Activated CD8-positive, alpha-beta memory T cell treated with anti-CD3 and anti-CD28 coated beads, Interleukin-2, amount 10 ng/mL, durations not matched to agents 7 days and 5 days (primary cell): Measurements from ENCODE around the gene KLHL4. TPM values are rescaled to one million over a fixed set of nuclear protein-coding genes. Genes with fewer than 3 reads are reported as not detected.
"Not testable (repeated sequence)": the region's sequence is repeated elsewhere in the genome, so short reads cannot be mapped to it uniquely, and the experiment has no call there.

ENCODE experiments used
- ATAC-seq: fragments of 150-1000 bp; cut with Tn5 transposase; one replicate; pipeline ENCODE4 v1.10.0; 2021; ENCODE audit warnings: moderate library complexity
- CTCF ChIA-PET: fragments of 350-600 bp; sonication (Branson Sonifier 250); formaldehyde crosslinking; loops from one replicate; lab custom pipeline; 2021; ENCODE audit warnings: antibody characterized with exemption; lab: Charles Lee
- DNase-seq: peaks from one replicate; pipeline ENCODE4 v3.0.0-alpha.2; 2020
- H3K27ac Mint-ChIP-seq: one replicate; pipeline ENCODE4 v1.8.0; 2021; ENCODE audit warnings: mild to moderate bottlenecking, mixed read lengths
- H3K27me3 Mint-ChIP-seq: one replicate; pipeline ENCODE4 v1.8.0; 2021; ENCODE audit warnings: mixed read lengths
- H3K36me3 Mint-ChIP-seq: one replicate; pipeline ENCODE4 v1.8.0; 2021; ENCODE audit warnings: mild to moderate bottlenecking, mixed read lengths
- H3K4me1 Mint-ChIP-seq: one replicate; pipeline ENCODE4 v1.8.0; 2021; ENCODE audit warnings: mixed read lengths
- H3K4me3 Mint-ChIP-seq: one replicate; pipeline ENCODE4 v1.8.0; 2021; ENCODE audit warnings: mild to moderate bottlenecking, moderate library complexity, mixed read lengths
- H3K9me3 Mint-ChIP-seq: one replicate; pipeline ENCODE4 v1.8.0; 2022; ENCODE audit warnings: low read depth, mixed read lengths
- total RNA-seq, 2 experiments: library from RNA; stranded (reverse); gene quantifications; one replicate each; pipeline ENCODE4 v1.2.3, GENCODE V29; 2021

Gene KLHL4
- total RNA-seq, 2 experiments from 2014 or later, result 0.23 to 0.28 TPM

DNA sequence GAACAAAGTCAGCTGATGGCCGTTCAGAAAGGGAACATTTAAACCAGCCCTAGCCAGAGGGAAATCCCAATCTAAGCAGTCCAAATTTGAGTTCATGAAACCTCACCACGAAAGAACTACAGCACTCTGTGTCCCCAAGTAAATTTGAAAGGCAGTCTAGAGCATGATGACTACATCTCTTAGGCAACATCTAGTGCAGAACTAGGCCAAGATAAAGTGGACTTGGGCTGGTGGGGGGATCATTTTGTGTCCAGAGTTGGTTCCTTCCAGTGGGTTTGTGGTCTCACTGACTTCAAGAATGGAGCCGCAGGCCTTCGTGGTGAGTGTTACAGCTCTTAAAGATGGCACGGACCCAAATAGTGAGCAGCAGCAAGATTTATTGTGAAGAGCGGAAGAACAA is 64.9 kb downstream of the KLHL4 start:
- Mint-ChIP-seq H3K9me3 (no peaks in the 10 kb centered on the region), H3K4me1 (no peaks in the 10 kb centered on the region)
- CTCF ChIA-PET, result no interaction called here

GRCh38 chrX:87583679-87584078 is 66.1 kb downstream of the KLHL4 start:
- DNase-seq (no peak), ATAC-seq (no peak)
- no peak overlapping the region for H3K27ac Mint-ChIP-seq
- no peaks in the 10 kb centered on the region for H3K27me3 Mint-ChIP-seq
- no peaks in the 10 kb centered on the region for H3K4me1 Mint-ChIP-seq
- no peaks in the 10 kb centered on the region for H3K36me3 Mint-ChIP-seq
- CTCF ChIA-PET, result no interaction called here
- H3K9me3 Mint-ChIP-seq, result no peaks in the 10 kb centered on the region
- H3K4me3 Mint-ChIP-seq, result no peak overlapping the region

More for the DNA sequence above, 64.9 kb downstream of the KLHL4 start:
- Mint-ChIP-seq H3K27ac (no peak overlapping the region), H3K27me3 (no peaks in the 10 kb centered on the region), H3K4me3 (no peak overlapping the region), H3K36me3 (no peaks in the 10 kb centered on the region)
- ATAC-seq, result no peak
- no peak for DNase-seq

DNA sequence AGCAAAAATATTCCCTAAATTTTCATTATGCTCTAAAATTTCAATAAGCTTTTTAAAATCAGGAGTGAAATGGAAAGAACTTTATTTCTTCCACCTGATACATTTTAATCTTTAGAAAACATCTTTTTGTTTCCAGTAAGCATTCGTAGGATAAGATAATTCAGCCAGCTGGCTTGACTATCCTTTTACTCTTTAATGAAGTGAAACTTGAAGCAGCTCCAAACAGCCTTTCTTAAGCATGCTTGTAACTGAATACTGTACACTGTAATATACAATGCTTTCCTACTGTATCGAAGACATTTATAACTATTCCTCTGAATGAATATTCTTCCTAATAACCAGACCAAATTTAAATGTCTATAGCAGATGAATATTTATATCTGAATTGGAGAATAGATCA is 98.8 kb downstream of the KLHL4 start:
- no peaks in the 10 kb centered on the region for H3K36me3 Mint-ChIP-seq

DNA sequence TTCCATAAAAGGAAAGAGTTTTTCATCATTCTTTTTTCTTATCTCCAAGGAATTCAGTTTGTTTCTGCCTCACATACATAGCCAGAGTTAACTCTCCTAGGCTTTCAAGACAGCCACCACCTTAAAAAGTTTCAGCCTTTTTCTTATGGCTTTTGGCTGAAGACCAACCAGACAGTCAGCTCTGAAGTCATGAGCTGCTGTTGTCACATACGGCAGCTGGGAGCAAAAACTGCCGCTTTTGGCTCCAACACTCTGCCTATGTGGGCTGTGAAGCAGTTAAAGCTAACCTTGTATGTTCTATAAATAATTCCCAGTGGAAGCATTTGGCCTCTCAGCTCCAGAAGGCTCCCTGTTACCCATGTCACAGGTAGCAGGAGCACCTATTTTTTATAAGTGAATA is 104.1 kb downstream of the KLHL4 start:
- Mint-ChIP-seq H3K36me3 (no peaks in the 10 kb centered on the region), H3K27me3 (no peaks in the 10 kb centered on the region), H3K27ac (no peak overlapping the region), H3K4me1 (no peaks in the 10 kb centered on the region), H3K9me3 (no peaks in the 10 kb centered on the region), H3K4me3 (no peak overlapping the region)
- CTCF ChIA-PET, result no interaction called here
- ATAC-seq (no peak), DNase-seq (no peak)

More for the DNA sequence above, 98.8 kb downstream of the KLHL4 start:
- Mint-ChIP-seq H3K4me1 (no peaks in the 10 kb centered on the region), H3K9me3 (no peaks in the 10 kb centered on the region), H3K27ac (no peak overlapping the region), H3K27me3 (no peaks in the 10 kb centered on the region), H3K4me3 (no peak overlapping the region)
- DNase-seq (no peak), ATAC-seq (no peak)
- CTCF ChIA-PET, result no interaction called here

- Mint-ChIP-seq H3K36me3 (no peaks in the 10 kb centered on the region), H3K4me1 (no peaks in the 10 kb centered on the region), H3K27me3 (no peaks in the 10 kb centered on the region), H3K4me3 (no peak overlapping the region), H3K27ac (no peak overlapping the region), H3K9me3 (no peaks in the 10 kb centered on the region)
- ATAC-seq (no peak), DNase-seq (no peak)
- CTCF ChIA-PET, result no interaction called here
These were observed 109.4 kb downstream of the KLHL4 start for GRCh38 chrX:87626996-87627395.

- ATAC-seq (no peak), DNase-seq (no peak)
- H3K9me3 Mint-ChIP-seq, result no peaks in the 10 kb centered on the region
- H3K27ac Mint-ChIP-seq, result no peak overlapping the region
- CTCF ChIA-PET, result no interaction called here
- no peaks in the 10 kb centered on the region for H3K4me1 Mint-ChIP-seq
- no peaks in the 10 kb centered on the region for H3K27me3 Mint-ChIP-seq
- H3K4me3 Mint-ChIP-seq, result no peak overlapping the region
- no peaks in the 10 kb centered on the region for H3K36me3 Mint-ChIP-seq
These were observed 116.8 kb downstream of the KLHL4 start for GRCh38 chrX:87634361-87634760.

- Mint-ChIP-seq H3K4me3 (no peak overlapping the region), H3K36me3 (no peaks in the 10 kb centered on the region), H3K27ac (no peak overlapping the region), H3K4me1 (no peaks in the 10 kb centered on the region), H3K9me3 (no peaks in the 10 kb centered on the region), H3K27me3 (no peaks in the 10 kb centered on the region)
- no peak for DNase-seq
- CTCF ChIA-PET, result no interaction called here
- ATAC-seq, result no peak
These were observed 118.9 kb downstream of the KLHL4 start for GRCh38 chrX:87636533-87636932.

- H3K4me3 Mint-ChIP-seq, H3K36me3 Mint-ChIP-seq, H3K27me3 Mint-ChIP-seq, H3K9me3 Mint-ChIP-seq, CTCF ChIA-PET, ATAC-seq, H3K27ac Mint-ChIP-seq, H3K4me1 Mint-ChIP-seq, DNase-seq: not testable (repeated sequence)
These were observed 123.8 kb downstream of the KLHL4 start for GRCh38 chrX:87641439-87641838.

DNA sequence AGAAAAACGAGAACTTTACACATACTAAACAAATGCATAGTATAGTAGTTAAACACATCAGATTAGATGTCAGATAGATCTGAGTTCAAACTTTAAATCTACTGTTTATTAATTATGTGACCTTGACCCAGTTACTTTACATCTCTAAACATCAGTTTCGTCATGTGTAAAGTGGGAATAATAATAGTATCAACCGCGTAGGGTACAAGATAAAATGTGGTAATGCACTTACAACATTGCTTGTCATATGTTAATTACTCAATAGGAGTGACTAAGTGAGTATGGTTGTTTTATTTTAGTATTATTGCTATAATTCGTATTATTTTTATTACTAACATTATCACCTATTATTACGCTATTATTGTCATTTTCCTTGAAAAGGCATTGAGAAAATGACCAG is 144.2 kb downstream of the KLHL4 start:
- CTCF ChIA-PET, result no interaction called here
- H3K4me1 Mint-ChIP-seq, result no peaks in the 10 kb centered on the region
- H3K27ac Mint-ChIP-seq, result no peak overlapping the region
- no peak for ATAC-seq
- H3K4me3 Mint-ChIP-seq, result no peak overlapping the region
- no peaks in the 10 kb centered on the region for H3K36me3 Mint-ChIP-seq
- no peaks in the 10 kb centered on the region for H3K9me3 Mint-ChIP-seq
- no peak for DNase-seq
- H3K27me3 Mint-ChIP-seq, result no peaks in the 10 kb centered on the region

- H3K36me3 Mint-ChIP-seq, result no peaks in the 10 kb centered on the region
- H3K27me3 Mint-ChIP-seq, result no peaks in the 10 kb centered on the region
- H3K4me3 Mint-ChIP-seq, result no peak overlapping the region
- ATAC-seq (no peak), DNase-seq (no peak)
- H3K27ac Mint-ChIP-seq, result no peak overlapping the region
- H3K9me3 Mint-ChIP-seq, result no peaks in the 10 kb centered on the region
- CTCF ChIA-PET, result no interaction called here
- H3K4me1 Mint-ChIP-seq, result no peaks in the 10 kb centered on the region
These were observed 145.8 kb downstream of the KLHL4 start for GRCh38 chrX:87663421-87663820.

- Mint-ChIP-seq H3K9me3 (no peaks in the 10 kb centered on the region), H3K4me3 (no peak overlapping the region), H3K27me3 (no peaks in the 10 kb centered on the region), H3K4me1 (no peaks in the 10 kb centered on the region), H3K36me3 (no peaks in the 10 kb centered on the region), H3K27ac (no peak overlapping the region)
- DNase-seq (no peak), ATAC-seq (no peak)
- CTCF ChIA-PET, result no interaction called here
These were observed 146.8 kb downstream of the KLHL4 start for GRCh38 chrX:87664381-87664780.

- no peaks in the 10 kb centered on the region for H3K36me3 Mint-ChIP-seq
- H3K4me1 Mint-ChIP-seq, result no peaks in the 10 kb centered on the region
- no peak overlapping the region for H3K27ac Mint-ChIP-seq
- DNase-seq (no peak), ATAC-seq (no peak)
- H3K27me3 Mint-ChIP-seq, result no peaks in the 10 kb centered on the region
- CTCF ChIA-PET, result no interaction called here
- H3K9me3 Mint-ChIP-seq, result no peaks in the 10 kb centered on the region
- no peak overlapping the region for H3K4me3 Mint-ChIP-seq
These were observed 162.2 kb downstream of the KLHL4 start for GRCh38 chrX:87679849-87680248.

DNA sequence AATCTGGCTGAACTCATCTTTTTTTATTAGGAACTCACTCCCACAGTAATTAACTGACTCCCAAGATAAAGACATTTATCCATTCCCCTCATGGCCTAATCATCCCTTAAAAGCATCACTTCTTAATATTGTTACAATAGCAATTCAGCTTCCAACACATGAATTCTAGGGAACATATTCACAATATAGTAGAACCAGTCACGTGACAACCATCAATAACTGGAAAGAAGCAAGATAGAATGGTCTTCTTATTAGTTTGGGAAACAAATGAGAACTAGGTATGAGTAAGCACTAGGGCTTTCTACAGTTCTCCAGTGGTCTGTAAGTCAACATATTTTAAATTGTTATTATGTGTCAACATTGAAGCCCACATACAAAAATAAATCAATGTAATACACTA is 170.1 kb downstream of the KLHL4 start:
- H3K27ac Mint-ChIP-seq, result no peak overlapping the region
- H3K9me3 Mint-ChIP-seq, result no peaks in the 10 kb centered on the region
- no peak for ATAC-seq
- no peak overlapping the region for H3K4me3 Mint-ChIP-seq
- no peaks in the 10 kb centered on the region for H3K27me3 Mint-ChIP-seq
- DNase-seq, result no peak
- CTCF ChIA-PET, result no interaction called here
- H3K36me3 Mint-ChIP-seq, result no peaks in the 10 kb centered on the region
- H3K4me1 Mint-ChIP-seq, result no peaks in the 10 kb centered on the region

- H3K27me3 Mint-ChIP-seq, H3K27ac Mint-ChIP-seq, ATAC-seq, CTCF ChIA-PET, H3K36me3 Mint-ChIP-seq, DNase-seq, H3K9me3 Mint-ChIP-seq, H3K4me1 Mint-ChIP-seq, H3K4me3 Mint-ChIP-seq: not testable (repeated sequence)
These were observed 170.6 kb downstream of the KLHL4 start for GRCh38 chrX:87688113-87688748.

DNA sequence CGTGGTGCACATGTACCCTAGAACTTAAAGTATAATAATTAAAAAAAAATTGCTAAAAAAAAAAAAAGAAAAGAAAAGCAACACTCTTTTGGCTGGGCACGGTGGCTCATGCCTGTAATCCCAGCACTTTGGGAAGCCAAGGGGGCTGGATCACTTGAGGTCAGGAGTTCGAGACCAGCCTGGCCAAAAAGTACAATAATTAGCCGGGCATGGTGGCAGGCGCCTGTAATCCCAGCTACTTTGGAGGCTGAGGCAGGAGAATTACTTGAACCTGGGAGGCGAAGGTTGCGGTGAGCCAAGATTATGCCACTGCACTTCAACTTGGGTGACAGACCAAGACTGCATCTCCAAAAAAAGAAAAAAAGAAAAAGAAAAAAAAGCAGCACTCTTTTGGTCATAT is 171.6 kb downstream of the KLHL4 start:
- DNase-seq, CTCF ChIA-PET, H3K27me3 Mint-ChIP-seq, H3K4me3 Mint-ChIP-seq, H3K4me1 Mint-ChIP-seq, ATAC-seq, H3K36me3 Mint-ChIP-seq, H3K9me3 Mint-ChIP-seq, H3K27ac Mint-ChIP-seq: not testable (repeated sequence)
